ENCODE results near the gene C6orf47.

- TF ChIP-seq ARNTL (CRISPR knock-in tag; IDR thresholded peaks at IDR 0.05; ENCODE audit: borderline replicate concordance, low read depth): no peak
- TF ChIP-seq ZNF70 (CRISPR knock-in tag; IDR thresholded peaks at IDR 0.05): no peak
- no peak for TF ChIP-seq ESRRG (CRISPR knock-in tag; IDR thresholded peaks at IDR 0.05)
- TF ChIP-seq ZFP30 (CRISPR knock-in tag; IDR thresholded peaks at IDR 0.05): no peak
- no peak for TF ChIP-seq ZC3H10 (CRISPR knock-in tag; IDR thresholded peaks at IDR 0.05)
- no peak for TF ChIP-seq ISL1 (CRISPR knock-in tag; IDR thresholded peaks at IDR 0.05)
- no peak for TF ChIP-seq TOX (CRISPR knock-in tag; IDR thresholded peaks at IDR 0.05; ENCODE audit: borderline replicate concordance)
- TF ChIP-seq PATZ1 (CRISPR knock-in tag; IDR thresholded peaks at IDR 0.05; ENCODE audit: borderline replicate concordance): no peak
- TF ChIP-seq CREB5 (CRISPR knock-in tag; IDR thresholded peaks at IDR 0.05; ENCODE audit: low read depth): no peak
- TF ChIP-seq ZNF565 (CRISPR knock-in tag; conservative IDR thresholded peaks at IDR 0.05; ENCODE audit: low read depth): no peak
Measured at GRCh38 chr6:31632279-31632946, 28.2 kb downstream of the C6orf47 start.

Measured in SK-N-SH treated with all-trans-retinoic acid at 6 μM for 48 hours (cell line).